ENCODE data around the gene MBOAT2. TPM values are rescaled to one million over a fixed set of nuclear protein-coding genes. Genes with fewer than 3 reads are reported as not detected.
A peak's percentile ranks its signal among the peaks of the same experiment; 100 is the strongest.

The MBOAT2 gene
- total and polyA plus RNA-seq, 2 of the 13 experiments (the other 11 are each of a cell fraction or from before 2014, with no cell fraction given) = 0.11 to 0.36 TPM

- BruUV-seq (replicated peaks) = no TSS peak
- Histone ChIP-seq H4K20me1 (ENCODE audit: insufficient read depth, low read length) (no peaks in the 10 kb centered on the region), H3K4me1 (ENCODE audit: insufficient read depth, low read length) (no peaks in the 10 kb centered on the region), H3K36me3 (replicated peaks in 1 of 2; ENCODE audit: control insufficient read depth in 1 of 2, insufficient read depth in 2 of 2, low read length in 2 of 2) (no peaks in the 10 kb centered on the region), H3K4me2 (ENCODE audit: low read depth, low read length) (no peak overlapping the region), H3K4me3 (replicated peaks in 1 of 3; ENCODE audit: insufficient read depth in 1 of 3, low read depth in 2 of 3, low read length in 3 of 3) (no peak overlapping the region), H2AFZ (ENCODE audit: low read length) (no peak overlapping the region), H3K9me3 (ENCODE audit: low read length) (no peaks in the 10 kb centered on the region), H3K9ac (ENCODE audit: insufficient read depth, low read depth, low read length) (no peak overlapping the region), H3K79me2 (ENCODE audit: insufficient read depth, low read length) (no peaks in the 10 kb centered on the region), H3K27me3 (ENCODE audit: control insufficient read depth in 1 of 2, insufficient read depth in 2 of 2, low read length in 2 of 2) (peaks cover 1 to 12% of the 10 kb centered on the region in 2 experiments; a peak in 1 of 5 replicates), H3K27ac (ENCODE audit: extremely low read length, insufficient read depth, low read length) (no peak overlapping the region)
- intact Hi-C loops (cut with micrococcal nuclease; ENCODE audit: unreplicated experiment) (no loop called here), in situ Hi-C loops (cut with HindIII; ENCODE audit: extremely low pct_ligation_motif_present, low pct_unique_long_range_greater_than_20kb) (no loop called here)
- CTCF ChIA-PET (ENCODE audit: low intra/inter-chr PET ratio, low total read pairs) = interaction anchor here (1.2 kb wide), 1 partner anchor 22 kb away, joined by 4 read pairs; no protein-coding TSS in a partner anchor
- WGBS (ENCODE audit: low lambda C conversion rate) = 24% methylated on average over 5 of the region's 5 CpGs
- DNase-seq (ENCODE audit: low spot score) (peak; percentile 43), FAIRE-seq (peak; percentile 56), ATAC-seq (peak; percentile 92)
- TF ChIP-seq CTCF (CRISPR knock-in tag; IDR thresholded peaks at IDR 0.05) = peak; percentile 80
- no peak for TF ChIP-seq ZNF556 (CRISPR knock-in tag; IDR thresholded peaks at IDR 0.05; ENCODE audit: borderline replicate concordance)
- TF ChIP-seq NKX3-1 (CRISPR knock-in tag; IDR thresholded peaks at IDR 0.05) = no peak
- TF ChIP-seq BORCS8-MEF2B (CRISPR knock-in tag; IDR thresholded peaks at IDR 0.05) = no peak
- peak; percentile 36; the same call in 1 of the 2 replicates for TF ChIP-seq RAD21 (CRISPR knock-in tag; IDR thresholded peaks at IDR 0.05)
- peak; percentile 33; the same call in 1 of the 2 replicates for TF ChIP-seq SMC3 (IDR thresholded peaks at IDR 0.05; ENCODE audit: low read length)
- peak; percentile 16 for TF ChIP-seq XRCC5 (optimal IDR thresholded peaks at IDR 0.05; ENCODE audit: low read length)
- TF ChIP-seq STAG1 (CRISPR knock-in tag; IDR thresholded peaks at IDR 0.05) = peak; percentile 79
- POLR2A ChIA-PET = no interaction called here
These were observed 121.4 kb downstream of the MBOAT2 start for GRCh38 chr2:8882094-8882493.

Data from HepG2 (cell line).